Esophagus squamous epithelium (tissue), 4 donors: Measurements from ENCODE around the gene BDKRB1.

ENCODE experiments used
- CTCF ChIP-seq, 6 experiments: fragments of 450-650 bp in 4 of 6; fragments of 200-600 bp in 2 of 6; sonication (generic) in 2 of 6; IDR thresholded peaks; one replicate each; pipeline ENCODE4 v1.5.1; 2016 to 2019; ENCODE audit warnings: antibody characterized with exemption in 6 of 6, mild to moderate bottlenecking in 4 of 6, moderate library complexity in 4 of 6
- POLR2A ChIP-seq, 4 donors: fragments of 450-650 bp; IDR thresholded peaks; one replicate each; pipeline ENCODE4 v1.6.1; 2017; ENCODE audit warnings: antibody characterized with exemption in 4 of 4, mild to moderate bottlenecking in 4 of 4, moderate library complexity in 3 of 4

- TF ChIP-seq POLR2A (IDR thresholded peaks at IDR 0.05) (no peak), CTCF (IDR thresholded peaks at IDR 0.05) (no peak)
Observed at GRCh38 chr14:96284008-96284407, 28.0 kb downstream of the BDKRB1 start.
